ENCODE measurements around the gene KCTD20. TPM values are rescaled to one million over a fixed set of nuclear protein-coding genes. Genes with fewer than 3 reads are reported as not detected.

KCTD20 gene
- total RNA-seq, 2 experiments from 2014 or later, result 73.6 to 84.6 TPM

DNA sequence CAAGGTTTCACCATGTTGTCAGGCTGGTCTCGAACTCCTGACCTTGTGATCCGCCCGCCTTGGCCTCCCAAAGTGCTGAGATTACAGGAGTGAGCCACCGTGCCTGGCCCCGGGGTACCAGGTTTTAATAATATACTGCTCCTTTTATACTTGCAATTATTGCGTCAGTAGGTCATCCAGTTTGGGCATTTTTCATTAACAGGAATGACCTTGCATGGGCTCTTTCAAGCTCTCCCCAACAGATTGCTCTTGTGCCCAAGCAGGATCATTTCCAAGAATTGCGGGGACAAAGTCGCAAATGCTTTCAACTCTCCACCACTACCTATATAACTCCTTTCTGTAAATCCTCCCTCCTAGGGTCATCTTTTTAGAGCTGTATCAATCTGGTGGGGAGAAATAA lies 80.7 kb downstream of the KCTD20 start:
- peaks cover 88% of the 10 kb centered on the region for H3K36me3 ChIP-seq (ENCODE audit: insufficient read depth, low read length)
- intact Hi-C loops (cut with micrococcal nuclease; ENCODE audit: unreplicated experiment), result no loop called here
- H3K27ac ChIP-seq (ENCODE audit: low read depth, low read length, poor library complexity, severe bottlenecking), result no peak overlapping the region
- ChIA-PET CTCF (ENCODE audit: unreplicated experiment) (no interaction called here), POLR2A (interaction anchor here (1.0 to 1.1 kb wide), 2 partner anchors 26 to 85 kb away, joined by 4 to 5 read pairs; no protein-coding TSS in a partner anchor)
- H3K4me2 ChIP-seq (ENCODE audit: low read length), result no peak overlapping the region
- TF ChIP-seq EZH2phosphoT487 (IDR thresholded peaks at IDR 0.05; ENCODE audit: borderline replicate concordance, low read depth, low read length), result no peak
- TF ChIP-seq, protein P1, sequence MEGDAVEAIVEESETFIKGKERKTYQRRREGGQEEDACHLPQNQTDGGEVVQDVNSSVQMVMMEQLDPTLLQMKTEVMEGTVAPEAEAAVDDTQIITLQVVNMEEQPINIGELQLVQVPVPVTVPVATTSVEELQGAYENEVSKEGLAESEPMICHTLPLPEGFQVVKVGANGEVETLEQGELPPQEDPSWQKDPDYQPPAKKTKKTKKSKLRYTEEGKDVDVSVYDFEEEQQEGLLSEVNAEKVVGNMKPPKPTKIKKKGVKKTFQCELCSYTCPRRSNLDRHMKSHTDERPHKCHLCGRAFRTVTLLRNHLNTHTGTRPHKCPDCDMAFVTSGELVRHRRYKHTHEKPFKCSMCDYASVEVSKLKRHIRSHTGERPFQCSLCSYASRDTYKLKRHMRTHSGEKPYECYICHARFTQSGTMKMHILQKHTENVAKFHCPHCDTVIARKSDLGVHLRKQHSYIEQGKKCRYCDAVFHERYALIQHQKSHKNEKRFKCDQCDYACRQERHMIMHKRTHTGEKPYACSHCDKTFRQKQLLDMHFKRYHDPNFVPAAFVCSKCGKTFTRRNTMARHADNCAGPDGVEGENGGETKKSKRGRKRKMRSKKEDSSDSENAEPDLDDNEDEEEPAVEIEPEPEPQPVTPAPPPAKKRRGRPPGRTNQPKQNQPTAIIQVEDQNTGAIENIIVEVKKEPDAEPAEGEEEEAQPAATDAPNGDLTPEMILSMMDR (conservative IDR thresholded peaks at IDR 0.05; ENCODE audit: low read length), result no peak
- no TSS peak for BruUV-seq (replicated peaks)
- H3K9me2 ChIP-seq (ENCODE audit: insufficient read depth, low read length), result no peaks in the 10 kb centered on the region
- H2AFZ ChIP-seq (ENCODE audit: low read length), result no peak overlapping the region
- DNase-seq (ENCODE audit: low spot score), result no peak
- H3K4me1 ChIP-seq (ENCODE audit: insufficient read depth, low read length, poor library complexity, severe bottlenecking), result no peaks in the 10 kb centered on the region
- no peaks in the 10 kb centered on the region; the same call in 1 of the 2 replicates for H3K79me2 ChIP-seq (ENCODE audit: insufficient read depth, low read depth, low read length)
- no peak overlapping the region for H3K4me3 ChIP-seq (ENCODE audit: low read depth, low read length, poor library complexity, severe bottlenecking)
- H3K9me3 ChIP-seq (ENCODE audit: low read length), result no peaks in the 10 kb centered on the region
- no peaks in the 10 kb centered on the region for H4K20me1 ChIP-seq (ENCODE audit: insufficient read depth, low read length)

DNA sequence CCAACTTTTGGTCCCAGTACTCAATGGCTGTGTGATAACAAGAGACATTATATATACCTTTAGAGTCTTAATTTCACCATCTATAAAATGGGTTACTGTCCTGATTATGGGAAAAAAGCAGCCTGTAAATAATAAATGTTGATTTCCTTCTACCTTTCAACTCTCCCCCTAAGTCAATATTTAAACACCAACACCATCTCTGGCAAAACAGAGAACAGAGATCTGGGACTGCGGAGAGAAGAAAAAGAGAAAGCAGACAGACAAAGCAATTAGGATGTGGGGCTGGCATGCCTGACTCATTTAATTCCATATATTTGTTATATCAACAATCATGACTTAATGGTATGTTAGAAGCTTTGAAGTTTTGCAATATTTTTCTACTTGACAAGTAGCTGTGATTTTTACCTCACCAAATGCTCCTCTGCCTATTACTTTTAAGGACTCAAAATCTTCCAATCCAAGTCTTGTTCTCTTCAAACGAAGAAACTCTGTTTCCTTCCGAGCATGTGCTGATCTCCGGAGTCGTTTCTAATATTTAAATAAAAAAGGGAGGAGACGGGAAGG lies 81.2 kb downstream of the KCTD20 start:
- Histone ChIP-seq H3K36me3 (ENCODE audit: insufficient read depth, low read length) (peaks cover 88% of the 10 kb centered on the region), H4K20me1 (ENCODE audit: insufficient read depth, low read length) (no peaks in the 10 kb centered on the region), H3K79me2 (ENCODE audit: insufficient read depth, low read depth, low read length) (no peaks in the 10 kb centered on the region; the same call in 1 of the 2 replicates), H3K27ac (ENCODE audit: low read depth, low read length, poor library complexity, severe bottlenecking) (no peak overlapping the region), H3K4me1 (ENCODE audit: insufficient read depth, low read length, poor library complexity, severe bottlenecking) (no peaks in the 10 kb centered on the region), H3K9me2 (ENCODE audit: insufficient read depth, low read length) (no peaks in the 10 kb centered on the region), H2AFZ (ENCODE audit: low read length) (no peak overlapping the region), H3K4me3 (ENCODE audit: low read depth, low read length, poor library complexity, severe bottlenecking) (no peak overlapping the region), H3K4me2 (ENCODE audit: low read length) (no peak overlapping the region), H3K9me3 (ENCODE audit: low read length) (no peaks in the 10 kb centered on the region)
- POLR2A ChIA-PET, result interaction anchor here (1.0 to 1.1 kb wide), 2 partner anchors 26 to 84 kb away, joined by 4 to 5 read pairs; no protein-coding TSS in a partner anchor
- TF ChIP-seq, protein P1 (conservative IDR thresholded peaks at IDR 0.05; ENCODE audit: low read length), result no peak
- no peak for TF ChIP-seq EZH2phosphoT487 (IDR thresholded peaks at IDR 0.05; ENCODE audit: borderline replicate concordance, low read depth, low read length)
- intact Hi-C loops (cut with micrococcal nuclease; ENCODE audit: unreplicated experiment), result no loop called here
- DNase-seq (ENCODE audit: low spot score), result no peak
- BruUV-seq (replicated peaks), result no TSS peak
- CTCF ChIA-PET (ENCODE audit: unreplicated experiment), result no interaction called here

DNA sequence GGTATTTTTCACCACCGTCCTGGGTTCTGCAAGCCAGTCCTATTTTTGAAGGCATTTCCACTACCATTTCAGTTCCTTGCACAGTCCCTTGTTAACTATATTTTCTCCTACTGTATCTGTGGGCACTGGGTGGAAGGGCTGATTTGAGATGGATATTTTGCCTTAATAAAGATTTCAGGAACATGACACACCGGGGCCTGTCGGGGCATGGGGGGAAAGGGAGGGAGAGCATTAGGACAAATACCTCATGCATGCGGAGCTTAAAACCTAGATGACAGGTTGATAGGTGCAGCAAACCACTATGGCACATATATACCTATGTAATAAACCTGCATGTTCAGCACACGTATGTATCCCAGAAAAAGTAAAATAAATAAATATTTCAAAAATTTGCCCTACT lies 82.1 kb downstream of the KCTD20 start:
- Histone ChIP-seq H3K9me3 (ENCODE audit: low read length) (no peaks in the 10 kb centered on the region), H3K4me3 (ENCODE audit: low read depth, low read length, poor library complexity, severe bottlenecking) (no peak overlapping the region), H3K27ac (ENCODE audit: low read depth, low read length, poor library complexity, severe bottlenecking) (no peak overlapping the region), H3K79me2 (ENCODE audit: insufficient read depth, low read depth, low read length) (no peaks in the 10 kb centered on the region; the same call in 1 of the 2 replicates), H3K36me3 (ENCODE audit: insufficient read depth, low read length) (peaks cover 88% of the 10 kb centered on the region), H3K9me2 (ENCODE audit: insufficient read depth, low read length) (no peaks in the 10 kb centered on the region), H3K4me1 (ENCODE audit: insufficient read depth, low read length, poor library complexity, severe bottlenecking) (no peaks in the 10 kb centered on the region), H2AFZ (ENCODE audit: low read length) (no peak overlapping the region), H4K20me1 (ENCODE audit: insufficient read depth, low read length) (no peaks in the 10 kb centered on the region), H3K4me2 (ENCODE audit: low read length) (no peak overlapping the region)
- ChIA-PET CTCF (ENCODE audit: unreplicated experiment) (no interaction called here), POLR2A (no interaction called here)
- intact Hi-C loops (cut with micrococcal nuclease; ENCODE audit: unreplicated experiment), result no loop called here
- TF ChIP-seq, protein P1 (conservative IDR thresholded peaks at IDR 0.05; ENCODE audit: low read length), result no peak
- no peak for TF ChIP-seq EZH2phosphoT487 (IDR thresholded peaks at IDR 0.05; ENCODE audit: borderline replicate concordance, low read depth, low read length)
- no peak for DNase-seq (ENCODE audit: low spot score)
- no TSS peak for BruUV-seq (replicated peaks)

Data from OCI-LY7 (cell line).